K562 (cell line): ENCODE data around the gene DCAF6. TPM values are rescaled to one million over a fixed set of nuclear protein-coding genes. Genes with fewer than 3 reads are reported as not detected.

ENCODE experiments used
- ATAC-seq: fragments of 200-7000 bp; cut with Tn5 transposase; 3 replicates; pipeline ENCODE4 v1.9.1; 2020; ENCODE audit warnings: moderate library complexity
- BruUV-seq: library from RNA; stranded (reverse); fragments of 400-500 nt; replicated peaks from 2 replicates; lab custom pipeline; 2021; lab: Mats Ljungman, UMichigan
- CTCF ChIA-PET: fragments of 300-600 bp; formaldehyde crosslinking; extraction: SDS; loops from one replicate; lab custom pipeline; 2021; ENCODE audit warnings: low intra/inter-chr PET ratio; lab: Yijun Ruan, JAX
- POLR2A ChIA-PET: fragments of 300-600, 350-650 bp; sonication (Branson Sonifier 250); formaldehyde crosslinking; extraction: SDS; loops from one replicate; lab custom pipeline; 2021; ENCODE audit warnings: antibody characterized with exemption, inconsistent platforms; lab: Yijun Ruan, JAX
- DNase-seq, 4 experiments: peaks; one replicate each; pipeline versions ENCODE4 v3.0.0 to v3.0.0-alpha.2; 2011 to 2018; ENCODE audit warnings: low spot score in 3 of 4, mixed read lengths in 3 of 4; ENCODE audit errors: extremely low read depth in 1 of 4
- FAIRE-seq: peaks from 2 replicates; lab custom pipeline; 2011; peaks lifted over from hg19 to GRCh38; lab: Jason Lieb, UNC
- H2AFZ ChIP-seq: 2 replicates; pipeline ENCODE4 v1.6.0; 2011; ENCODE audit warnings: low read depth, low read length, control low read depth, inconsistent platforms
- H3K27ac ChIP-seq: fragments of 200-600 bp; 3 replicates; pipeline ENCODE4 v1.8.0; 2011; ENCODE audit warnings: low read depth, mild to moderate bottlenecking, control low read depth, inconsistent platforms, low read length, moderate library complexity, mixed read lengths; ENCODE audit errors: extremely low read depth
- H3K27me3 ChIP-seq, 2 experiments: fragments of 300-600 bp in 1 of 2; 2 replicates in 1 of 2; 3 replicates in 1 of 2; pipeline versions ENCODE4 v1.6.0 to v1.8.0; 2011; ENCODE audit warnings: inconsistent platforms in 2 of 2, low read length in 2 of 2, mild to moderate bottlenecking in 1 of 2, mixed read lengths in 1 of 2, moderate library complexity in 1 of 2; ENCODE audit not compliant: control insufficient read depth in 2 of 2, insufficient read depth in 2 of 2
- H3K36me3 ChIP-seq: fragments of 300-600 bp; 3 replicates; pipeline ENCODE4 v1.8.0; 2011; ENCODE audit warnings: mild to moderate bottlenecking, low read length, inconsistent platforms; ENCODE audit not compliant: control insufficient read depth, insufficient read depth
- H3K4me1 ChIP-seq, 2 experiments: fragments of 200-600 bp in 1 of 2; replicated peaks in 1 of 2; 2 replicates in 1 of 2; 3 replicates in 1 of 2; pipeline versions ENCODE4 v1.5.1 to v1.8.0; 2011; ENCODE audit warnings: inconsistent platforms in 2 of 2, low read length in 2 of 2, mild to moderate bottlenecking in 1 of 2, mixed read lengths in 1 of 2, moderate library complexity in 1 of 2; ENCODE audit not compliant: control insufficient read depth in 2 of 2, insufficient read depth in 2 of 2
- H3K4me2 ChIP-seq: 2 replicates; pipeline ENCODE4 v1.6.1; 2011; ENCODE audit warnings: low read length, control low read depth, inconsistent platforms, mixed read lengths; ENCODE audit not compliant: insufficient read depth
- H3K4me3 ChIP-seq: fragments of 200-600 bp; sonication (generic), shearing (Covaris generic); 2 replicates; pipeline ENCODE4 v1.5.1; 2016; ENCODE audit warnings: control low read depth, inconsistent platforms
- H3K79me2 ChIP-seq: fragments of 200-600 bp; 3 replicates; pipeline ENCODE4 v1.8.0; 2011; ENCODE audit warnings: low read length, inconsistent platforms; ENCODE audit not compliant: control insufficient read depth, insufficient read depth
- H3K9ac ChIP-seq, 2 experiments: 2 replicates each; pipeline versions ENCODE4 v1.6.0 to v1.6.1; 2011; ENCODE audit warnings: low read depth in 2 of 2, low read length in 2 of 2, control low read depth in 1 of 2, inconsistent platforms in 1 of 2, mild to moderate bottlenecking in 1 of 2, mixed read lengths in 1 of 2; ENCODE audit not compliant: insufficient read depth in 1 of 2
- H3K9me1 ChIP-seq: one replicate; pipeline ENCODE4 v1.6.0; 2011; ENCODE audit warnings: inconsistent platforms, mild to moderate bottlenecking, low read length, moderate library complexity; ENCODE audit not compliant: control insufficient read depth, insufficient read depth
- H3K9me3 ChIP-seq: replicated peaks from 2 replicates; pipeline ENCODE4 v1.5.1; 2011; ENCODE audit warnings: low read depth, low read length, inconsistent platforms; ENCODE audit not compliant: control insufficient read depth, insufficient read depth
- H4K20me1 ChIP-seq: replicated peaks from 2 replicates; pipeline ENCODE4 v1.6.1; 2011; ENCODE audit warnings: low read length, inconsistent platforms, mixed read lengths; ENCODE audit not compliant: control insufficient read depth, insufficient read depth
- MEF2D ChIP-seq: conservative IDR thresholded peaks from 2 replicates; pipeline ENCODE4 v1.6.1; 2016; ENCODE audit warnings: low read depth, missing genetic modification characterization, missing compliant biosample characterization
- ZBTB8A ChIP-seq: fragments of 450-650 bp; IDR thresholded peaks from 2 replicates; pipeline ENCODE4 v1.6.1; 2018; ENCODE audit warnings: mild to moderate bottlenecking, moderate library complexity; ENCODE audit not compliant: partially characterized antibody
- WGBS: fragments of 100-300 bp; shearing (Covaris generic); methylation state at CpG from one replicate; pipeline ENCODE4 v1.1.6; 2016; ENCODE audit warnings: low coverage, mixed read lengths; ENCODE audit not compliant: insufficient coverage; ENCODE audit errors: missing lambda C conversion rate; 5-methylcytosine and 5-hydroxymethylcytosine counted together
- in situ Hi-C: fragments of 300-500 bp; cut with MboI; formaldehyde crosslinking; loops from 4 replicates; pipeline ENCODE4 v1.15.0; 2018; ENCODE audit warnings: inconsistent platforms, mixed read lengths
- intact Hi-C: fragments of 100-400 bp; cut with micrococcal nuclease; formaldehyde crosslinking; loops from 2 replicates; pipeline ENCODE4 v1.14.2; 2022
- polyA plus RNA-seq, 8 experiments: library from polyadenylated mRNA; depleted of rRNA in 4 of 8; stranded (reverse) in 5 of 8; unstranded in 3 of 8; fragments of >200 nt; fragmentation: Nextera tagmentation in 2 of 8; fragmentation: Illumina TruSeq in 1 of 8; extraction: Ambion mirVana in 2 of 8; extraction: Trizol in 1 of 8; gene quantifications; 2 replicates each; pipeline versions ENCODE4 v1.2.1 to v1.2.3, GENCODE V29; 2011 to 2014; ENCODE audit warnings: inconsistent platforms in 1 of 8, missing spikeins in 1 of 8
- total RNA-seq, 7 experiments: library from RNA; depleted of rRNA in 6 of 7; stranded (reverse); fragments of >200 nt in 6 of 7; fragmentation: Illumina TruSeq in 2 of 7; extraction: Trizol in 2 of 7; gene quantifications; 2 replicates each; pipeline versions ENCODE4 v1.2.1 to v1.2.3, GENCODE V29; 2011 to 2021; ENCODE audit warnings: low replicate concordance in 1 of 7
- TF ChIP-seq, protein P1 (sequence below): IDR thresholded peaks from 2 replicates; pipeline ENCODE4 v1.6.1; 2011; ENCODE audit warnings: borderline replicate concordance, low read depth, mild to moderate bottlenecking, moderate library complexity, low read length; ENCODE audit not compliant: insufficient read depth, poor library complexity, severe bottlenecking

Gene DCAF6
- total and polyA plus RNA-seq, 9 of the 15 experiments (the other 6 are each of a cell fraction or from before 2014, with no cell fraction given) = 19.1 to 102 (median 46.3) TPM

DNA sequence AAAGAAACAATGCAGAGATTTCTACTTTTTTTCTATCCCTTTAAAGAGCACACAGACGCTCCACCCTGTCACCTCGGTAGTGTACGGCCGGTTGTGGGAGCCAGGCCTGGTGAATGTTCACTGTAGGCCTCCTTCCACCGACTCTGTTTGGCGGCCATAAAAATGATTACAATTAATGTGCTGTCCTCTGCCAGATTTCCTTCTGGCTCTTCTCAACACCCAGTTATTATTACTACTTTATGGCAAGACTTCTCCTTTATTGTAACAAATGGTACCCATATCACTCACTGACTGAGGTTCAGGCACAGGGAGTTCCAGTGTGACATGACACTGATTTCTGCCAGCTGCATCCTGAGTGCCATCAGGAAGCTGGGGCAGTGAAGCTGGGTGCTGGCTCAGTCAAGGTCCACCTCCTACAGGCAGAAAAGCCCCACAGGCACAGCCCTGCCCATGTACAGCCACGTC lies 162.9 kb downstream of the DCAF6 start:
- Histone ChIP-seq H3K4me3 (no peak overlapping the region), H3K36me3 (no peaks in the 10 kb centered on the region), H3K9me1 (no peaks in the 10 kb centered on the region), H3K27ac (no peak overlapping the region), H3K27me3 (peaks cover 9 to 37% of the 10 kb centered on the region in 2 experiments; a peak in 4 of 5 replicates), H3K9ac (no peak overlapping the region), H2AFZ (no peak overlapping the region), H3K4me1 (peaks cover 0 to 2% of the 10 kb centered on the region in 2 experiments; a peak in 2 of 5 replicates), H4K20me1 (no peaks in the 10 kb centered on the region), H3K9me3 (no peaks in the 10 kb centered on the region), H3K79me2 (no peaks in the 10 kb centered on the region), H3K4me2 (no peak overlapping the region)
- TF ChIP-seq, protein P1, sequence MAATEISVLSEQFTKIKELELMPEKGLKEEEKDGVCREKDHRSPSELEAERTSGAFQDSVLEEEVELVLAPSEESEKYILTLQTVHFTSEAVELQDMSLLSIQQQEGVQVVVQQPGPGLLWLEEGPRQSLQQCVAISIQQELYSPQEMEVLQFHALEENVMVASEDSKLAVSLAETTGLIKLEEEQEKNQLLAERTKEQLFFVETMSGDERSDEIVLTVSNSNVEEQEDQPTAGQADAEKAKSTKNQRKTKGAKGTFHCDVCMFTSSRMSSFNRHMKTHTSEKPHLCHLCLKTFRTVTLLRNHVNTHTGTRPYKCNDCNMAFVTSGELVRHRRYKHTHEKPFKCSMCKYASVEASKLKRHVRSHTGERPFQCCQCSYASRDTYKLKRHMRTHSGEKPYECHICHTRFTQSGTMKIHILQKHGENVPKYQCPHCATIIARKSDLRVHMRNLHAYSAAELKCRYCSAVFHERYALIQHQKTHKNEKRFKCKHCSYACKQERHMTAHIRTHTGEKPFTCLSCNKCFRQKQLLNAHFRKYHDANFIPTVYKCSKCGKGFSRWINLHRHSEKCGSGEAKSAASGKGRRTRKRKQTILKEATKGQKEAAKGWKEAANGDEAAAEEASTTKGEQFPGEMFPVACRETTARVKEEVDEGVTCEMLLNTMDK = no peak
- TF ChIP-seq MEF2D (tag) = no peak
- TF ChIP-seq ZBTB8A = no peak
- POLR2A ChIA-PET = interaction anchor here (0.6 to 1.2 kb wide), 2 partner anchors 14 to 379 kb away, joined by 3 to 5 read pairs; no protein-coding TSS in a partner anchor
- WGBS = 31% methylated on average over 7 of the region's 7 CpGs
- ATAC-seq (no peak), DNase-seq (no peak), FAIRE-seq (no peak)
- intact Hi-C loops = loop anchor here (10.0 kb wide), 2 partner anchors 125 to 335 kb away; partner anchors contain the start of gene SFT2D2
- in situ Hi-C loops = loop anchor here (10.0 kb wide), 1 partner anchor 485 kb away; no protein-coding TSS in a partner anchor
- CTCF ChIA-PET = no interaction called here
- no TSS peak for BruUV-seq
